Mesendoderm (in vitro differentiated cells): ENCODE data around the gene CHST9.
"Not testable (repeated sequence)": the region's sequence is repeated elsewhere in the genome, so short reads cannot be mapped to it uniquely, and the experiment has no call there.

Source experiments
- DNase-seq: peaks from one replicate; pipeline ENCODE4 v3.0.0; 2013
- H2AK5ac ChIP-seq: 2 replicates; pipeline ENCODE4 v1.6.1; 2013; ENCODE audit warnings: low read length, inconsistent platforms
- H2BK120ac ChIP-seq: 2 replicates; pipeline ENCODE4 v1.6.1; 2013; ENCODE audit warnings: low read depth, mild to moderate bottlenecking, low read length, moderate library complexity, mixed read lengths
- H2BK15ac ChIP-seq: replicated peaks from 2 replicates; pipeline ENCODE4 v1.6.1; 2013; ENCODE audit warnings: low read depth, mild to moderate bottlenecking, moderate library complexity
- H2BK5ac ChIP-seq: 2 replicates; pipeline ENCODE4 v1.6.1; 2013; ENCODE audit warnings: low read length, inconsistent platforms
- H3K18ac ChIP-seq: 2 replicates; pipeline ENCODE4 v1.6.1; 2013; ENCODE audit warnings: mild to moderate bottlenecking, low read length, mixed read lengths
- H3K23ac ChIP-seq: one replicate; pipeline ENCODE4 v1.6.1; 2013; ENCODE audit warnings: low read length
- H3K27ac ChIP-seq: 2 replicates; pipeline ENCODE4 v1.5.1; 2013; ENCODE audit warnings: low read depth, mild to moderate bottlenecking, inconsistent platforms, low read length, moderate library complexity
- H3K27me3 ChIP-seq: 2 replicates; pipeline ENCODE4 v1.6.1; 2013; ENCODE audit warnings: low read length, control low read depth, mild to moderate bottlenecking, inconsistent platforms; ENCODE audit not compliant: insufficient read depth, poor library complexity
- H3K36me3 ChIP-seq: 2 replicates; pipeline ENCODE4 v1.6.1; 2013; ENCODE audit warnings: low read length, inconsistent platforms; ENCODE audit not compliant: control insufficient read depth, insufficient read depth
- H3K4ac ChIP-seq: one replicate; pipeline ENCODE4 v1.6.1; 2013; ENCODE audit warnings: low read depth, mild to moderate bottlenecking, low read length, moderate library complexity
- H3K4me1 ChIP-seq: 2 replicates; pipeline ENCODE4 v1.6.1; 2013; ENCODE audit warnings: low read depth, low read length, inconsistent platforms; ENCODE audit not compliant: control insufficient read depth
- H3K4me2 ChIP-seq: 2 replicates; pipeline ENCODE4 v1.6.1; 2013; ENCODE audit warnings: low read length
- H3K4me3 ChIP-seq: 2 replicates; pipeline ENCODE4 v1.5.1; 2013; ENCODE audit warnings: mild to moderate bottlenecking, low read length
- H3K56ac ChIP-seq: one replicate; pipeline ENCODE4 v1.6.1; 2013; ENCODE audit warnings: low read length
- H3K79me1 ChIP-seq: 2 replicates; pipeline ENCODE4 v1.6.1; 2013; ENCODE audit warnings: low read length, inconsistent platforms
- H3K79me2 ChIP-seq: 2 replicates; pipeline ENCODE4 v1.6.1; 2013; ENCODE audit warnings: mild to moderate bottlenecking, low read length; ENCODE audit not compliant: control insufficient read depth, insufficient read depth
- H3K9ac ChIP-seq: 2 replicates; pipeline ENCODE4 v1.6.1; 2013; ENCODE audit warnings: low read length, inconsistent platforms
- H4K5ac ChIP-seq: one replicate; pipeline ENCODE4 v1.6.1; 2013; ENCODE audit warnings: low read length
- H4K8ac ChIP-seq: one replicate; pipeline ENCODE4 v1.6.1; 2013; ENCODE audit warnings: low read depth, mild to moderate bottlenecking, control low read depth, low read length, moderate library complexity
- WGBS: extraction: QIAGEN DNeasy Blood & Tissue Kit; methylation state at CpG from one replicate; pipeline ENCODE4 v1.1.7; 2013; ENCODE audit warnings: low lambda C conversion rate, missing lambda C conversion rate; ENCODE audit not compliant: insufficient coverage; ENCODE audit errors: extremely low coverage; 5-methylcytosine and 5-hydroxymethylcytosine counted together

The CHST9 gene

DNA sequence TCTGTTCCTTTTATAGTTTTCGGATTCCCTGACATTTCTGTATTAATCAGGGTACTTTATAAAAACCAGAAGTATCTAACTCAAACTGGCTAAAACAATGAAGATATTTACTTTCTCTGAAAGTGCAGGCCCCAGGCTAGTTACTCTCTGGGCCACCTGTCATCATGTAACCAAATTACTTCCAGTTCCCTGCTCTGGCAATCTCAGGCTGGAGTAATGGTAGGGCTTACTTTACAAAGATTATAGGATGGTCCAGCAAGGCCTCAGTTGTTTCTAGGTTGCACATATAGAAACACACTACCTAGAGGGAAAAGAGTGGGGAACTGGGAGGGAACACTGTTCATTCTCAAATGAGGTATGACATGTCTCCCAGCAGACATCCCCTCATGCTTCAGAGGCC lies 74.8 kb downstream of the CHST9 start:
- Histone ChIP-seq H3K4ac (no peak overlapping the region), H2BK5ac (no peak overlapping the region), H3K56ac (no peak overlapping the region), H3K27ac (no peak overlapping the region), H3K36me3 (no peaks in the 10 kb centered on the region), H3K79me1 (no peaks in the 10 kb centered on the region), H3K4me3 (no peak overlapping the region), H3K9ac (no peak overlapping the region), H4K5ac (no peak overlapping the region), H3K4me1 (no peaks in the 10 kb centered on the region), H3K27me3 (no peaks in the 10 kb centered on the region), H3K18ac (no peak overlapping the region), H2BK15ac (no peak overlapping the region), H3K79me2 (no peaks in the 10 kb centered on the region), H3K4me2 (no peak overlapping the region), H3K23ac (no peak overlapping the region), H2BK120ac (no peak overlapping the region), H2AK5ac (no peak overlapping the region), H4K8ac (no peak overlapping the region)
- DNase-seq, result no peak
- WGBS, result no CpG with 5 or more reads among the region's 1 CpG

DNA sequence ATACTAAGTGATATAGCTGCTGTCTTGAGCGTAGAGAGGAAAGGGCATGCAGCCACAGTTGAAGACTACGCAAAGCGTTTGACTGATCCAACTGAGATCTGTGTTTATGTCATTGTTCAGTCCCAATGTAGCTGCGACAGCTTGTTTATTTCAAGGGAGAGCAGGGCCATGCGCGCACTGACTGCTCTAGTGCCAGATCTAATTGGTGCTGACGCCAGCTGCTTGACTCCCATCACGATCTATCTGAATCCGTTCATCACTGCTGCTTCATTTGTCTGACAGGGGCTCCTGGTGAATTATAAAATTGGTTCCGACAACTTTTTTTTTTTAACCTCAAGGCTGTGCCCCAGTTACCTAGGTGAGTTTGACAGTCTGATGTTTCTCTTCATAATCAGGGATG lies 75.7 kb downstream of the CHST9 start:
- no peak overlapping the region for H3K4me2 ChIP-seq
- no peak overlapping the region for H4K5ac ChIP-seq
- WGBS, result no CpG with 5 or more reads among the region's 10 CpGs
- DNase-seq, result no peak
- H3K27me3 ChIP-seq, result no peaks in the 10 kb centered on the region
- no peaks in the 10 kb centered on the region for H3K4me1 ChIP-seq
- no peak overlapping the region for H3K4me3 ChIP-seq
- no peaks in the 10 kb centered on the region for H3K36me3 ChIP-seq
- H2BK120ac ChIP-seq, result no peak overlapping the region
- H4K8ac ChIP-seq, result no peak overlapping the region
- no peak overlapping the region for H2AK5ac ChIP-seq
- no peak overlapping the region for H3K56ac ChIP-seq
- no peak overlapping the region for H3K27ac ChIP-seq
- no peak overlapping the region for H3K18ac ChIP-seq
- no peak overlapping the region for H3K9ac ChIP-seq
- no peak overlapping the region for H2BK15ac ChIP-seq
- no peak overlapping the region for H2BK5ac ChIP-seq
- H3K79me1 ChIP-seq, result no peaks in the 10 kb centered on the region
- no peak overlapping the region for H3K23ac ChIP-seq
- H3K4ac ChIP-seq, result no peak overlapping the region
- no peaks in the 10 kb centered on the region for H3K79me2 ChIP-seq

DNA sequence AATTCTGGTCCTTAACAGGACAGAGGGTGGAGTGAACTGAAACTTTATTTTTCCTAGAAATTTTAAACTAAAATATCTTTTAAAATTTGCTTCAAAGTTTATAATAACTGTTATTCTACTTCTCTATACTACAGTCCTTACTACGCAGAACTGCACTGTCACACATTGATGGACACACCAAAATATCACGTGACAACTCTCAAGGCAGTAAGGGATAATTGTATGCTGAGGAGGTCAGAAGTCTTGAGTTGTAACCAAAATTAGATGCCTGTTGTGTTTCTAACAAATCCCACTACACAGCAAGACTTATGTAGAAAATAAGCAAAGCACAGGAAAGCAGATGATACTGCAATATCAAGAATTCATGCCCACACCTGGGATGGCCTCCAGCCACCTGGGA lies 76.3 kb downstream of the CHST9 start:
- no peaks in the 10 kb centered on the region for H3K36me3 ChIP-seq
- H3K4me3 ChIP-seq, result no peak overlapping the region
- WGBS, result no CpG with 5 or more reads among the region's 2 CpGs
- H4K8ac ChIP-seq, result no peak overlapping the region
- H3K56ac ChIP-seq, result no peak overlapping the region
- H4K5ac ChIP-seq, result no peak overlapping the region
- H3K18ac ChIP-seq, result no peak overlapping the region
- no peaks in the 10 kb centered on the region for H3K4me1 ChIP-seq
- H3K9ac ChIP-seq, result no peak overlapping the region
- H3K23ac ChIP-seq, result no peak overlapping the region
- no peaks in the 10 kb centered on the region for H3K27me3 ChIP-seq
- H2BK5ac ChIP-seq, result no peak overlapping the region
- no peak overlapping the region for H3K4ac ChIP-seq
- H3K79me1 ChIP-seq, result no peaks in the 10 kb centered on the region
- no peak overlapping the region for H3K27ac ChIP-seq
- no peak overlapping the region for H2AK5ac ChIP-seq
- no peak overlapping the region for H2BK15ac ChIP-seq
- no peak for DNase-seq
- no peaks in the 10 kb centered on the region for H3K79me2 ChIP-seq
- no peak overlapping the region for H2BK120ac ChIP-seq
- no peak overlapping the region for H3K4me2 ChIP-seq

DNA sequence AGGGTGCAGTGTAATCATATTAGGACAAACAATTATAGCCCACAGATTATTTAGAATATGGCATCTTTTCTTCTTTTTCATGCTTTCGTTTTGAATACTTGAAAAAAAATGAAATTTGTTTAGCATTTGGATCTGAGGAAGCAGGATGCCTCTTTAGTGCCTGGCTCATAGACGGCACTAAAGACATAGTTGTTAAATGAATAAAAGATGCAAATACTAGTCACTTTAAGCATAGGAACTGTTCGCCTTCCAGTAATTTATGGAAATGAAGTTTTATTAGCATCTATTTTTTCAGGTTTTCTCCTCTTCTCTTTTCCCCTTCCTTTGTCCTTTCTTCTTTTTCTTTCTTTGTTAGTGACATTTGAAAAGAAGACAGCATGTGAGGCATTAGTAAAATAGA lies 80.4 kb downstream of the CHST9 start:
- Histone ChIP-seq H4K8ac (no peak overlapping the region), H3K18ac (no peak overlapping the region), H3K4me2 (no peak overlapping the region), H3K4ac (no peak overlapping the region), H3K79me1 (no peaks in the 10 kb centered on the region), H3K79me2 (no peaks in the 10 kb centered on the region), H3K4me1 (no peaks in the 10 kb centered on the region), H3K9ac (no peak overlapping the region), H3K27ac (no peak overlapping the region), H2BK5ac (no peak overlapping the region), H2BK15ac (no peak overlapping the region), H2AK5ac (no peak overlapping the region), H3K27me3 (no peaks in the 10 kb centered on the region), H4K5ac (no peak overlapping the region), H2BK120ac (no peak overlapping the region), H3K23ac (no peak overlapping the region), H3K56ac (no peak overlapping the region), H3K36me3 (no peaks in the 10 kb centered on the region), H3K4me3 (no peak overlapping the region)
- no CpG with 5 or more reads among the region's 3 CpGs for whole genome bisulfite sequencing
- no peak for DNase-seq

DNA sequence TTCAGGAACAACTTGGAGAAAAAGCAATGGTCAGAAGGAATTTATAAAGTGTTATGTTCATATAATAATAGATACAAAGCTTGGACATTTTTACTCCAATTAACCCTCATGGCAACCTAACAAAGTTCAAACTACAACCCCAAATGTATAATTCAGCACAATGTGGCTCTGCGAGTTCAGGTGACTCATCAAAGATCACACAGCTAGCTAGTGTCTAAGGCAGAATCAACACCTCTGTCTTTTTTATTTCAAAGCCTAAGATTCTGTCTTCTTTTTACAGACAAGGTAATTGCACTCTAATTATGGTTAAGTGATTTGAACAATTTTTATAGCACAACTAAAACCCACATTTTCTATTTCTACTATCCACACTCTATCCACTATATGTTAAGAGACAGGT lies 90.5 kb downstream of the CHST9 start:
- Histone ChIP-seq H3K4me2 (no peak overlapping the region), H2BK120ac (no peak overlapping the region), H3K18ac (no peak overlapping the region), H4K8ac (no peak overlapping the region), H3K56ac (no peak overlapping the region), H3K4ac (no peak overlapping the region), H3K4me1 (no peaks in the 10 kb centered on the region), H3K27me3 (no peaks in the 10 kb centered on the region), H3K79me2 (no peaks in the 10 kb centered on the region), H2AK5ac (no peak overlapping the region), H3K9ac (no peak overlapping the region), H3K4me3 (no peak overlapping the region), H3K36me3 (no peaks in the 10 kb centered on the region), H3K27ac (no peak overlapping the region), H3K79me1 (no peaks in the 10 kb centered on the region), H3K23ac (no peak overlapping the region), H2BK15ac (no peak overlapping the region), H4K5ac (no peak overlapping the region), H2BK5ac (no peak overlapping the region)
- DNase-seq, result no peak
- WGBS, result no CpG with 5 or more reads among the region's 1 CpG

DNA sequence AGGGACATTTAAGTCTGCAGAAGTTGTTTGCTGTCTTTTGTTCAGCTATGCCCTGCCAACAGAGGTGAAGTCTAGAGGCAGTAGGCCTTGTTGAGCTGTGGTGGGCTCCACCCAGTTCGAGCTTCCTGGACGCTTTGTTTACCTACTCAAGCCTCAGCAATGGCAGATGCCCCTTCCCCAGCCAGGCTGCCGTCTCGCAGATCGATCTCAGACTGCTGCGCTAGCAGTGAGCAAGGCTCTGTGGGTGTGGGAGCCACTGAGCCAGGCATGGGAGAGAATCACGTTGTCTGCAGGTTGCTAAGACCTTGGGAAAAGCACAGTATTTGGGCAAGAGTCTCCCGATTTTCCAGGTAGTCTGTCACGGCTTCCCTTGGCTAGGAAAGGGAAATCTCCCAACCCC lies 91.8 kb downstream of the CHST9 start:
- not testable (repeated sequence) for H4K5ac ChIP-seq, H3K4me1 ChIP-seq, H3K18ac ChIP-seq, H3K27ac ChIP-seq, H3K79me2 ChIP-seq, H3K79me1 ChIP-seq, H2AK5ac ChIP-seq, H3K4me3 ChIP-seq, H2BK15ac ChIP-seq, DNase-seq, H2BK5ac ChIP-seq, H3K27me3 ChIP-seq, H3K4me2 ChIP-seq, H3K56ac ChIP-seq, H2BK120ac ChIP-seq, H3K4ac ChIP-seq, H3K23ac ChIP-seq, H4K8ac ChIP-seq, H3K9ac ChIP-seq, H3K36me3 ChIP-seq
- no CpG with 5 or more reads among the region's 9 CpGs for WGBS
